Placental pericyte (primary cell): ENCODE data around the gene CCNI. TPM values are rescaled to one million over a fixed set of nuclear protein-coding genes. Genes with fewer than 3 reads are reported as not detected.

Experiments
- total RNA-seq: library from RNA; depleted of rRNA; stranded (reverse); fragments of >200 nt; gene quantifications from 2 replicates; pipeline ENCODE4 v1.2.3, GENCODE V29; 2012

Gene CCNI, protein sequence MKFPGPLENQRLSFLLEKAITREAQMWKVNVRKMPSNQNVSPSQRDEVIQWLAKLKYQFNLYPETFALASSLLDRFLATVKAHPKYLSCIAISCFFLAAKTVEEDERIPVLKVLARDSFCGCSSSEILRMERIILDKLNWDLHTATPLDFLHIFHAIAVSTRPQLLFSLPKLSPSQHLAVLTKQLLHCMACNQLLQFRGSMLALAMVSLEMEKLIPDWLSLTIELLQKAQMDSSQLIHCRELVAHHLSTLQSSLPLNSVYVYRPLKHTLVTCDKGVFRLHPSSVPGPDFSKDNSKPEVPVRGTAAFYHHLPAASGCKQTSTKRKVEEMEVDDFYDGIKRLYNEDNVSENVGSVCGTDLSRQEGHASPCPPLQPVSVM
- total RNA-seq: 127 and 194 TPM in 2 replicates

GRCh38 chr4:77075869-77076799, at the start of gene CCNI:
Gene CCNI, minus strand, starts transcription at chr4:77075989. Its CDS starts 9,627 bp downstream, at chr4:77066362.

Other genes starting within 250 kb of the CCNI start
- gene SOWAHB, start 177.8 kb downstream of the CCNI start, total RNA-seq: 0.29 TPM in 1 of 2 replicates, not detected in the other
- 212 and 510 TPM in 2 replicates for gene SEPTIN11, start 126.2 kb downstream of the CCNI start, total RNA-seq
- gene CCNG2, start 81.2 kb upstream of the CCNI start, total RNA-seq: 15.3 and 48.8 TPM in 2 replicates